Thymus (tissue), 11 donors: ENCODE results near the gene CLEC11A. TPM values are rescaled to one million over a fixed set of nuclear protein-coding genes. Genes with fewer than 3 reads are reported as not detected.

ENCODE experiments used
- DNase-seq, 9 donors: peaks; one replicate each; pipeline ENCODE4 v3.0.0-alpha.2; 2013; ENCODE audit warnings: low spot score in 9 of 9, low read depth in 6 of 9, missing footprints in 1 of 9
- H3K27ac ChIP-seq, 2 donors: one replicate each; pipeline ENCODE4 v1.5.1; 2013; ENCODE audit warnings: control low read depth in 1 of 2, low read depth in 1 of 2, low read length in 1 of 2, mild to moderate bottlenecking in 1 of 2, moderate library complexity in 1 of 2
- H3K27me3 ChIP-seq, 2 donors: one replicate each; pipeline ENCODE4 v1.5.1; 2013; ENCODE audit warnings: low read length in 1 of 2; ENCODE audit not compliant: control insufficient read depth in 2 of 2, insufficient read depth in 1 of 2
- H3K36me3 ChIP-seq, 2 donors: one replicate each; pipeline ENCODE4 v1.5.1; 2013; ENCODE audit warnings: low read length in 1 of 2, mild to moderate bottlenecking in 1 of 2, moderate library complexity in 1 of 2; ENCODE audit not compliant: control insufficient read depth in 2 of 2, insufficient read depth in 2 of 2
- H3K4me1 ChIP-seq, 2 donors: one replicate each; pipeline ENCODE4 v1.5.1; 2013; ENCODE audit warnings: low read length in 2 of 2; ENCODE audit not compliant: control insufficient read depth in 2 of 2, insufficient read depth in 2 of 2
- H3K4me3 ChIP-seq, 2 donors: one replicate each; pipeline ENCODE4 v1.5.1; 2013; ENCODE audit warnings: low read length in 2 of 2, control low read depth in 1 of 2, mild to moderate bottlenecking in 1 of 2
- H3K9me3 ChIP-seq, 2 donors: one replicate each; pipeline ENCODE4 v1.5.1; 2013; ENCODE audit warnings: low read length in 1 of 2, mild to moderate bottlenecking in 1 of 2; ENCODE audit not compliant: control insufficient read depth in 2 of 2, insufficient read depth in 1 of 2
- whole genome bisulfite sequencing: extraction: QIAGEN DNeasy Blood & Tissue Kit; methylation state at CpG from one replicate; pipeline ENCODE4 v1.1.7; 2013; 5-methylcytosine and 5-hydroxymethylcytosine counted together
- polyA plus RNA-seq: library from polyadenylated mRNA; stranded (reverse); fragments of 200-250 nt; gene quantifications from one replicate; pipeline ENCODE4 v1.2.3, GENCODE V29; 2013
- total RNA-seq: library from RNA; stranded (reverse); fragments of 120-200 nt; gene quantifications from one replicate; pipeline ENCODE4 v1.2.4, GENCODE V29; 2013
- donor health status: healthy.

The CLEC11A gene
- total and polyA plus RNA-seq, 2 donors, result 10.5 to 10.7 TPM

DNA sequence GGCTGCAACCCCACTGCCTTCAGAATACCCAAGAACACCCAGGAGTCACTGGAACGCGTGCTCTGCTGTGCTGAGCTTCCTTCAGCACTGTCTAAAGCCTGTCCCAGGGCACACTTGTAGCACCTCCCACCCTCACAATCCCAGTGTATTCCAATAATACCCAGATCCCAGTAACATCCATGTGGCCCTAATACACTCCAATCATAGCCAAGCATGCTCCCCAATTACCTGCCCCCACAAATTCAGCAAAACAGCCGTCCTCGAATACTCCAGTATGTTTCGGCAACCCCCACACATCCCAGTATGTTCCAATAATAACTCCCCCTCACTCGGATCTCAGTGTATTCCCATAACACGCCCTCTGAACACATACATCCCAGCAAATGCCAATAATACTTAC is 32.7 kb upstream of the CLEC11A start:
- no peaks in the 10 kb centered on the region for H3K36me3 ChIP-seq
- peaks cover 46 to 59% of the 10 kb centered on the region in 2 donors for H3K27me3 ChIP-seq
- no peaks in the 10 kb centered on the region for H3K9me3 ChIP-seq
- no peak overlapping the region for H3K4me3 ChIP-seq
- no peak overlapping the region for H3K27ac ChIP-seq
- peaks cover under 1% of the 10 kb centered on the region in 2 donors for H3K4me1 ChIP-seq
- DNase-seq, result no peak
- 85% methylated on average over 7 of the region's 7 CpGs for WGBS

DNA sequence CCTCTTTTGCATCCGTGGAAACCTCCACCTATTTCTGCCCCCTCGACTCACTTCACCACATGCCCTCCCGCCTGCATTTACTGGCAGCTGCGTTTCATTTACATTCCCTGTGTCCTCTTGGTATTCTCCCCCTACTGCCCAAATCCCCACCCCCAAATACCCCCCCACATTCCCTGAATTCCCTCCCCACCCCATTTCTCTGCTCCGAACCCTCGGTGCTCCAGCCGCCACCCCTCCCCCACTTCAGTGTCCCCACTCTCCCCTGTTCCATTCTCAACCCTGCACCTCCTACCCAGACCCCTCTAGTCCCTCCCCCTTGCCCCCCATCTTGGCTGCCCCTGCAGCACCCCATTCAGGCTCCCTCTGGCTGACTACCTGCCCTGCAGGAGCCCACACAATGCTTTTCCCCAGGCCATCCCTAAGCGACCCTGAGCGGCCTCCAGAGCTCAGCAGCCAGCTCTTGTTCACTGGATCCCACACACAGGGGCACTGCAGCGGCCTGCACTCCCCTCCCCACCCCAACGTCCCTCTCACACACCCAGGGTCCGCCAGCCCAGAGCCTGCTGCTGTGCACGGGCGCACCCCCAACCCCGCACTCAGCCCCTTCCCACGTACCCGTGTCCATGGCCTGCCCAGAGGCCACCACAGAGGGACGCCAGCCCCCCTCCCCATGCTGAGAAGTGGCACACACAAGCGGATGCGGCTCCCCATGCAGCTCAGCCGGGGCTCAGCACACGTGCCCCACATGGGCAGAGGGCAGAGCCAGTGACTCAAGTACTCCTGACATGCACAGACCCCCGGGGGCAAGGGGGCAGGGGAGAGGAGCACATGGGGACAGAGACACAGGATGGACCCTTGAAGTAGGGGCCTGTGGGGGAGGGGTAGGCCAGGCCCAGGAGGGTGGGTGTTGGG is 29.8 kb upstream of the CLEC11A start:
- Histone ChIP-seq H3K4me3 (no peak overlapping the region), H3K36me3 (no peaks in the 10 kb centered on the region), H3K27ac (no peak overlapping the region), H3K4me1 (peaks cover 3 to 4% of the 10 kb centered on the region in 2 donors), H3K9me3 (peaks cover 0 to 1% of the 10 kb centered on the region in 2 donors), H3K27me3 (peaks cover 39 to 52% of the 10 kb centered on the region in 2 donors)
- no peak for DNase-seq
- 12% methylated on average over 23 of the region's 23 CpGs for WGBS

DNA sequence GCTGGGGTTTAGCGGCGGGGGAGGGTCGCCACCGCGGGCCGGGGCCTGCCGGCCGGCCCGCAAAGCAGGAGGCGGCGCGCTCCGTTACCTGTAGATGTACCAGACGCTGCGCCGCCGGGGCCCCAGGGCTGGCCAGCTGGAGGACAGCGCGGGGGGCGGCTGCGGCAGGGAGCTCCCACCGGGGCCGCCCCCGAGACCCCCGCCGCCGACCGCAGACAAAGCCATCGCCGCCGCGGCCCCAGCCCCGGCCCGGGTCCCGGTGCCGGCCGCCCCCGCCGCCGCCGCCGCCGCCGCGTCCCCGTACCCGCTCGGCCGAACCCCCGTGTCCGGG is 28.4 kb upstream of the CLEC11A start:
- Histone ChIP-seq H3K27ac (no peak overlapping the region), H3K9me3 (peaks cover 0 to 1% of the 10 kb centered on the region in 2 donors), H3K36me3 (no peaks in the 10 kb centered on the region), H3K4me3 (no peak overlapping the region), H3K27me3 (peaks cover 37 to 49% of the 10 kb centered on the region in 2 donors), H3K4me1 (peaks cover 3 to 4% of the 10 kb centered on the region in 2 donors)
- no peak for DNase-seq
- WGBS, result 4% methylated on average over 44 of the region's 51 CpGs

DNA sequence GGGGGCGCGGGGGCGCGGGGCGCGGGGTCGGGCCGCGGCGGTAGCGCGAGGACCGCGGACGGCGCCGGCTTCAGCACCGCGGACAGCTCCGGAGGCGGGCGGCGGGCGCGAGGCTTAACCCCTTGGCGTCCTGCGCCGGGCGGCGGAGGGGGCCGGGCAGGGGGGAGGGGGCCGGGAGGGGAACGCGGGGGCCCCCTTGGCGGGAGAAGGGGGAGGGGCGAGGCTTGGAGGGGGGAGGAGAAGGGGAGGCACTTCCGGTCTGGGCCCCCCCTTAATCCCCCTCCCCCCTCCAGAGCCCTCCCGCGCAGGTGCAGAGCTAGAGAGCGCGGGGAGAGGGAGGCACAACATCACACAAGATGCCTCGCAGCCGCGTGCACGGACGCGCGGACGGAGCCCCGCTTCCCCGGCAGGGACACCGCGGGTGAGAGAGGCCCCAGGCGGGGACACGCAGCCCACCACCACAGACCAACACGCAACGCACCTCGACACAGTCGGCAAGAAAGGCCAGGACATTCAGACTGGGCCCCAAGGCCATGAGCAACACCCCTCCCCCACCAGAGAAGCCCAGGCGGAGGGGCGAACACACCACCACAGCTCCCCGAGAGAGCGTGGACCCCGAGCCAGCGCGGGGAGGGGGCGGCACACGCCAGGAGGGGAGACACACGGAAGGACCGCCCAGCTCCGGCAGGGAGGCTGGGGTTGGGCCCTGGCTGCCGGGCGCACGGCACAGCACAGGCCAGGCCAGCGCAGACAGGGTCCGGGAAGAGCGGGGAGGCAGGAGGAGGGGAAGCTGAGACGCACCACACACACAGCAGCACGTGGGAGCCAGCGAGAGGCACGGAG is 27.7 kb upstream of the CLEC11A start:
- Histone ChIP-seq H3K36me3 (no peaks in the 10 kb centered on the region), H3K9me3 (peaks cover 0 to 1% of the 10 kb centered on the region in 2 donors), H3K4me1 (peaks cover 3 to 4% of the 10 kb centered on the region in 2 donors), H3K27ac (no peak overlapping the region), H3K4me3 (no peak overlapping the region), H3K27me3 (peaks cover 37 to 49% of the 10 kb centered on the region in 2 donors)
- DNase-seq, result peak in 2 of 9 donors; percentile 37 to 53
- WGBS, result 4% methylated on average over 80 of the region's 81 CpGs

DNA sequence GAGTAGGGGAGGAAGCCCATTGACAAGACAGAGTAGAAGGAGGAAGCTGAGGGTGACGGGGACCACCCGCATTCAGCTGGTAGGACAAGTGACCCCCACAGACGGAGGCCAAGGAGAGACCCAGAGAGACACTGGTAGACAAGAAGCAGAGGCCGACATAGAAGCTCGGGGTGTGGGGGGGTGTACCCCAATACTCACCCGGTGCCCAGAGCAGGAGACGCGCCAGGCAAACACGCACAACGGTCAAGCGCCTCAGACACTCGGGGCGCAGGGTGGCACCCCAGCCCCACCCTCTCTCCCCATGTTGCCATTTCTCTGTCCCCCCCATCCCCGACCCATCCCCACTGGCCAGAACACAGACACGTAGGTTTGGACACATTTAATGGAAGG is 27.1 kb upstream of the CLEC11A start:
- Histone ChIP-seq H3K4me3 (no peak overlapping the region), H3K27ac (no peak overlapping the region), H3K9me3 (peaks cover 0 to 1% of the 10 kb centered on the region in 2 donors), H3K36me3 (no peaks in the 10 kb centered on the region), H3K27me3 (peaks cover 37 to 49% of the 10 kb centered on the region in 2 donors), H3K4me1 (peaks cover 3 to 4% of the 10 kb centered on the region in 2 donors)
- no peak for DNase-seq
- WGBS, result 54% methylated on average over 15 of the region's 15 CpGs

DNA sequence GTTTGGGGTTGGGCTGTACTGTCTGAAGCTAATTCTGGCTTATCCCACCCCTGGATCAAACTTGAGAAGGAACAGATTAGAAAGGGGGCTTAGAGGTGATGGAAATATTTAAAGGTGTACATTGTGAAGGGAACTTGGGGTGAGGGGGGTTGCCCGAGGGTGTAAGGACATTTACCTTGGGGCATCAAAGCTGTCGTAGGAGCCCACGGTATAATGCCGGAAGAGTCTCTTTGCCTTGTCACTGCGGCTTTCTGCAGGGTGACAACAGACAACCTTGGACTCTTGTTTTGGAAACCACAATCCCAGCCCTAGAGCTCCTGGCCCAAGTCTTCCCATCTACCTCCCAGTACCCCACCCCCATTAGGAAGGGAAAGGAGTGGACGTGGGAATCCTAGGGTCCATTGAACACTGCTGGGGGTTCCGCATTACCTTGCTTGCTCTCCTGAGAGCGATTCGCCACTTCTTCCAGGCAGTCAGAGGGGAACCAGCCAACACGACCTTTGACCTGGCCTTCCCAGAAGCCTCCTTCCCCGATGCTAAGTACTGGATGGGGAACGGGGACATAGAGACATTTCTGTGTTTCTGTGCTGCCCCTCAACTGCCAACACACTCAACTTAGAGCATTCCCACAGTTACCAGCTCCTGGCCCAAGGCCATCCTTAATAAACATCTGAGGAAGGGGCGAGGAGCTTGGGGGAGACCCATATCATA is 25.6 kb upstream of the CLEC11A start:
- DNase-seq, result no peak
- H3K27ac ChIP-seq, result no peak overlapping the region
- H3K9me3 ChIP-seq, result peaks cover 0 to 1% of the 10 kb centered on the region in 2 donors
- H3K4me1 ChIP-seq, result peaks cover 3 to 4% of the 10 kb centered on the region in 2 donors
- H3K36me3 ChIP-seq, result no peaks in the 10 kb centered on the region
- no peak overlapping the region for H3K4me3 ChIP-seq
- peaks cover 38 to 50% of the 10 kb centered on the region in 2 donors for H3K27me3 ChIP-seq
- WGBS, result 83% methylated on average over 13 of the region's 13 CpGs

DNA sequence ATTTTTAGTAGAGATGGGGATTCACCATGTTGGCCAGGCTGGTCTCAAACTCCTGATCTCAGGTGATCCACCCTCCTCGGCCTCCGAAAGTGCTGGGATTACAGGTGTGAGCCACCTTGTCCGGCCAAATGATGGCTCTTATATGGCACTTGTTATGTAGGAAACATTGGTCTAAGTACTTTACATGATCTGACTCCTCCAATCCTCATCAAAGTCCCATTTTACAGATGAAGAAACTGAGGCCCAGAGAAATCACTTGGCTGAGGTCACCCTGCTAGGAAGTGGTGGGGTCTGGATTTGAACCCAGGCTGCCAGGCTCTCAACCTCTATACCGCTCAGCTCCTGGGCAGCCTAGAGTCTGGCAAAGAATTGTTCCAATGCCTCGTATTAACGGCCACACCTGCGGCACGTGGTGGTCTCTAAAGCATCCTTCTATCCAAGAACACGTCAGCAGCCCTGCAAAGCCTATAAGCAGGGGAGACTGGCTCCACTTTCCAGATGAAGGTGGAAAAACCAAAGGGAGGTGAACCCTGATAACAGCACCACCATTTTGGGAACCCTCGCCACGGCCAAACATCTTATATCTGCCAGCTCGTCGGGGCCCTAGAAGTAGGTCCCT is 21.7 kb upstream of the CLEC11A start:
- H3K4me3 ChIP-seq, result no peak overlapping the region
- H3K36me3 ChIP-seq, result no peaks in the 10 kb centered on the region
- H3K27me3 ChIP-seq, result peaks cover 10 to 40% of the 10 kb centered on the region in 2 donors
- WGBS, result 95% methylated on average over 13 of the region's 13 CpGs
- no peaks in the 10 kb centered on the region for H3K4me1 ChIP-seq
- H3K9me3 ChIP-seq, result no peaks in the 10 kb centered on the region
- no peak for DNase-seq
- no peak overlapping the region for H3K27ac ChIP-seq

DNA sequence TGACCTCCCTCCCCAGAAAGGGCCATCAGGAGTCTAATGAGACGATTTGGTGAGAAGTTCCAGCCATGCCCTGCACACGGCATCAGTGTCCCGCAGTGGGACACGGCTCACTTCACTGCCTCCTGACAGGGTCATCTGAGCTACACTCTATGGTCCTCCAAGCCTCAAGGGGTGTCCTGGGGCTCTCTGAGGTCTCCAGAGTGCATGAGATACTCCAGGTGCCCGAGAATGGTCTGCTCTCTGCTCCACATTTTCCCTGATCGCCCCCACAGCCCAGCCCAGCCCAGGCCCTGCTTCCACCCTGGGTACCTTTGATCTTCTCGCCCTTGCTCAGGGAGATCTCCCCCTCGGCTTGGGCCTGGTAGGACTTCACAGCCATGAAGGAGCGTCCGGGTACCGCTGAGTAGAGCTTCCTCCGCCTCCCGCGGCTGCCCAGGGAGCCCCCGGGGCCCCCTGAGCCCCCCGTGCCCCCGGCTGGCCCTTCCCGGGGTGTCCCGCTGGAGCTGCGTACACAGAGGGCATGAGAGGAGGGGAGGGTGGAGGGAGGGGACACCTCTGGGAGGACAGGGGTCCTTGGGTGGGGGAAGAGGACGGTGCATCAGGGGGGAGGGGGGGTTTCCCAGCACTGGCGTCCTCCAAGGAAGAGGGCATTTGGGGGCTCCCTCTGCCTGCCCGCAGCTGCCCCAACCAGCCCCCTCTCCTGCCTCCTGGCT is 20.9 kb upstream of the CLEC11A start:
- 77% methylated on average over 23 of the region's 23 CpGs for WGBS
- Histone ChIP-seq H3K27me3 (peaks cover 7 to 36% of the 10 kb centered on the region in 2 donors), H3K4me3 (no peak overlapping the region), H3K9me3 (no peaks in the 10 kb centered on the region), H3K27ac (no peak overlapping the region), H3K4me1 (no peaks in the 10 kb centered on the region), H3K36me3 (no peaks in the 10 kb centered on the region)
- no peak for DNase-seq
